Fibroblast of gingiva (primary cell): Measurements from ENCODE around the gene HSP90AA1.
"Not testable (repeated sequence)": the region's sequence is repeated elsewhere in the genome, so short reads cannot be mapped to it uniquely, and the experiment has no call there.

Experiments
- DNase-seq: peaks from one replicate; pipeline ENCODE4 v3.0.0-alpha.2; 2011; ENCODE audit warnings: low read depth

The HSP90AA1 gene

GRCh38 chr14:102066041-102066451, 20.8 kb downstream of the HSP90AA1 start:
- no peak for DNase-seq

- not testable (repeated sequence) for DNase-seq
These were observed 22.3 kb downstream of the HSP90AA1 start for GRCh38 chr14:102064590-102064989.

- no peak for DNase-seq
These were observed 22.9 kb downstream of the HSP90AA1 start for GRCh38 chr14:102063808-102064429.

- DNase-seq: peak; percentile 88
These were observed 23.6 kb downstream of the HSP90AA1 start for GRCh38 chr14:102063109-102063807.

GRCh38 chr14:102058961-102059360, 27.9 kb downstream of the HSP90AA1 start:
- DNase-seq: no peak

- no peak for DNase-seq
These were observed 28.7 kb downstream of the HSP90AA1 start for GRCh38 chr14:102058146-102058545.

- no peak for DNase-seq
These were observed 29.2 kb downstream of the HSP90AA1 start for GRCh38 chr14:102057480-102058114.

- DNase-seq: no peak
These were observed 30.0 kb downstream of the HSP90AA1 start for GRCh38 chr14:102056694-102057442.

- DNase-seq: peak; percentile 51
These were observed 31.5 kb downstream of the HSP90AA1 start for GRCh38 chr14:102055181-102055901.

GRCh38 chr14:102052522-102052921, 34.3 kb downstream of the HSP90AA1 start:
- DNase-seq: no peak

- DNase-seq: peak; percentile 78
These were observed 36.2 kb downstream of the HSP90AA1 start for GRCh38 chr14:102050625-102051024.

GRCh38 chr14:102050026-102050405, 36.8 kb downstream of the HSP90AA1 start:
- no peak for DNase-seq

- DNase-seq: no peak
These were observed 37.4 kb downstream of the HSP90AA1 start for GRCh38 chr14:102049258-102050025.

GRCh38 chr14:102047808-102048540, 38.9 kb downstream of the HSP90AA1 start:
- DNase-seq: no peak

- peak; percentile 79 for DNase-seq
These were observed 40.2 kb downstream of the HSP90AA1 start for GRCh38 chr14:102046337-102047278.

- DNase-seq: no peak
These were observed 42.3 kb downstream of the HSP90AA1 start for GRCh38 chr14:102044566-102044965.

GRCh38 chr14:102043251-102044025, 43.4 kb downstream of the HSP90AA1 start:
- DNase-seq: no peak

- no peak for DNase-seq
These were observed 44.1 kb downstream of the HSP90AA1 start for GRCh38 chr14:102042699-102043098.
